HG02763 (cell line): ENCODE results near the gene MAD1L1.

Source experiments
- ATAC-seq: cut with Tn5 transposase; IDR thresholded peaks from one replicate; pipeline ENCODE4 v1.9.1; 2021; ENCODE audit warnings: mild to moderate bottlenecking, moderate library complexity; ENCODE audit not compliant: unreplicated experiment

The MAD1L1 gene

DNA sequence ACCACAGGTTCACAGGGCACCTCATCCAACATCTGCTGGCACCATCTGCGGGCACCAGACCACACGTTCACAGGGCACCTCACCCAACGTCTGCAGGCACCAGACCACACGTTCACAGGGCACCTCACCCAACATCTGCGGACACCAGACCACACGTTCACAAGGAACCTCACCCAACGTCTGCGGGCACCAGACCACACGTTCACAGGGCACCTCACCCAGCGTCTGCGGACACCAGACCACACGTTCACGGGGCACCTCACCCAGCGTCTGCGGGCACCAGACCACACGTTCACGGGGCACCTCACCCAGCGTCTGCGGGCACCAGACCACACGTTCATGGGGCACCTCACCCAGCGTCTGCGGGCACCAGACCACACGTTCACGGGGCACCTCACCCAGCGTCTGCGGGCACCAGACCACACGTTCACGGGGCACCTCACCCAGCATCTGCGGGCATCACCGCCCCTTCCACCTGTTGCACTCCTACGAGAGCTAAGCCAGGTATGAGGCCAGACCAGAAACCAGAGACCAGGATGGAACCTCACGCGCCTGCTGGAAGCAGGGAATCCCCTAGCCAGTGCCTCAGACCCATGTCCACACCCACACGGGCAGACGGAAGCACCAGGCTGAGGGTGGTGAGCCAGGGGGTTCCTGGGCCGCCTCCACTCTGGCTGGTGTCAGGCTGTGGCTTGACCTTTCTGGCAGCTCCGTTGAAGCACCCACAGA is 182.8 kb downstream of the MAD1L1 start:
- ATAC-seq: no peak

DNA sequence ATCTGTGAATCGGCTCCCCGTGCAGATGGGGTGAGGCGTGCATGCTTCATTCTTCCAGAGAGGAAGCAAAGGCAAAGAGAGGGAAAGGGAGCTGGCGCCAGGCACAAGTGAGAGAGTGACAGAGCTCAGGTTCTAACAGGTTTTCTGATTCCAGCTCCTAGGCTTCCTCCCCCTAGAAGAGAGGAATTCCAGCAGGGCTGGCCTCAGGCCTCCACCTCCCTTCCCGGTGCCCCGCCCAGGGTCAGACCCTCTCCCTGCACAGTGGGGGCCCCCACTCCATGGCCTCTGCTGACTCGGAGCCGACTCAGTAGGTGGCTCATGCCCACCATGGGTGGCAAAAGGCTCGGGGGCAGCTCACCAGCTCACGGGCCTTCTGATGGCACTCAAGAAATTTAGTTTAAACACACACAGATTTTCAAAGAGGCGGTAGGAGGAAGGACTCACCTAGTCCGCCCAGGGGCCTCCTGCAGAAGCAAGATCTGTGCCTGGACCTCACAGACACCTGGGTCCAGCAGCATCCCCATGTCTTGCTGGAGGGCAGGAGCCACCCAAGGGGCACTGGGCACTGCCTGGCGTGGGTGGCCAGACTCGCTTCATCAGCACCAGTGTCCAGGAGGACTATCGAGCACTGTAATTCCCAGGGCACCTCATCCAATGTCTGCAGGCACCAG is 183.5 kb downstream of the MAD1L1 start:
- ATAC-seq: no peak

DNA sequence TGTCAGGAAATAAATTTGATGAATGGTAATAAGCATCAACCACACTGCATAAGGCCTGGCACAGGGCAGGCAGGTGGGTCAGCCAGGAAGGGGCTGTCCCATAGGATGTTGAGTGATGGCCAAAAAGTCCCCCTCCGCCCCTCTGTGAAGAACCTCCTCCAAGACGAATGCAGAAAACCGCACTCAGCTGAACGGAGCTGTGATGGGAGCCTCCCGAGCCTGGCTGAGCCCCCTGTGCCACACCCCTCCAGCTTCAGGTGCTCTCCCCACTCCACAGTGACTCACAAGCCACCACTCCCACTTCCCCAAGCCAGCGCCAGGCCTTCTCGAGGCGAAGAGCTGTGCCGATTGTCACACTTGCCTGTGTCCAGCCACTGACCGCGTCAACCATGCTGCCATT is 184.2 kb downstream of the MAD1L1 start:
- no peak for ATAC-seq

DNA sequence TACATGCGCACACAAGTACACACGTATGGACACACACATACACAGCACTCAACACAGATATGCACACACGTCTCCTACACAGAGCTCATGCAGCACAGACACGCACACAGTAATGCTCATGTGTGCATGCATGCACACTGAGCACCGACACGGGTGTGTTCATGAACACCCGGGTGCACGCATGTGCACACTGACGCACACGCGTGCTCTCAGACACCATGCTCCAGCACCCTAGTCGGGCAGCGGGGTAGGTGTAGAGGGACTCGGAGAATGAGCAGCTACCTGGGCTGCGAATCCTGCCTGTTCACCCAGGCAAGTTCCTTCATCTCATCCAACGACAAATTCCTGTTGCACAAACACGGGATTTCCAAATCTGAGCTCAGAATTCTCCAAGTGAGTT is 184.7 kb downstream of the MAD1L1 start:
- no peak for ATAC-seq

DNA sequence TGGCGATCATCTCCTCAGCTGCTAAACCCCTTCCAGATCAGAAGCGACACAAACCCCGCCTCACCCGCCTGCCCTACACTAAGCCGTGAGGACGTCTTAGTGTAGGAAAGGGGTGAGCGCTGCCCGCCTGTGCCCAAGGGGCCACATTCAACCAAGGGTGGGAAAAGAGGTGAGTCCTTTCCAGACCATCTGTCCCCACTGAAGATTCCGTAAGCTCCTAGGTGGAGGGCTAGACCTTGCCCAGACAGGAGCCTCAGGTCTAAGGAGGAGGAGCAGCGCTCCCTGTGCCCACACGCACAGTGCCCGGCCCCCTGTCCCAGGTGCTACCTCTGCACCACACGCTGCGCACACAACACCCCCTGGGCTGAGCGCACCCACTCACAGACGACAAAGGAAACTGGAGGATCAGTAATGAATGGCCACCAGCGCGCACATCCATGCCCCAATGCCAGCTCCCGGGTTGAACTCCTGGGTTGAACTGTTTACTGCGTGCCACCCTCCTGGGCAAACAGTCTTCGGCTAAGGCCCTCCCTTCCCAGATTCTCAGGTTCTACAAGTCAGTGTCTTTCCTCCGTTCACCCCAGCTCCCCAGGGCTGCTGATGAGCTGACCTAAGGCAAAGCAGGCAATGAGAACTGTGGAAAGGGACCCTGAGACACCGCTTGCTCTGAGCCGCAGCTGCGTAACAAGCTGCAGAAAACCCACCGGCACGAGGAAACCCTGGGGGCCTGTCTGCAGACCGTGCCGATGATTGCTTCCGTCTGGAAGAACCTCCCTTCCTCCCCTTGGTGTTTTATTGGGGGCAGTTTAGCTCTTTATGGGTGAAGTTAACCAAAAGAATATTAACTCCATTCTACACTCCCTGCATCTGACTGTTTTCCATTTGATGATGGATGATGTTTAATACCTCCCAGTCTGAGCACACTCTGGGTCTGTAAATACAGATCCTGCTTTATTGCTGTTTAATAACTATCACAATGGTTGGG is 185.9 kb downstream of the MAD1L1 start:
- no peak for ATAC-seq

DNA sequence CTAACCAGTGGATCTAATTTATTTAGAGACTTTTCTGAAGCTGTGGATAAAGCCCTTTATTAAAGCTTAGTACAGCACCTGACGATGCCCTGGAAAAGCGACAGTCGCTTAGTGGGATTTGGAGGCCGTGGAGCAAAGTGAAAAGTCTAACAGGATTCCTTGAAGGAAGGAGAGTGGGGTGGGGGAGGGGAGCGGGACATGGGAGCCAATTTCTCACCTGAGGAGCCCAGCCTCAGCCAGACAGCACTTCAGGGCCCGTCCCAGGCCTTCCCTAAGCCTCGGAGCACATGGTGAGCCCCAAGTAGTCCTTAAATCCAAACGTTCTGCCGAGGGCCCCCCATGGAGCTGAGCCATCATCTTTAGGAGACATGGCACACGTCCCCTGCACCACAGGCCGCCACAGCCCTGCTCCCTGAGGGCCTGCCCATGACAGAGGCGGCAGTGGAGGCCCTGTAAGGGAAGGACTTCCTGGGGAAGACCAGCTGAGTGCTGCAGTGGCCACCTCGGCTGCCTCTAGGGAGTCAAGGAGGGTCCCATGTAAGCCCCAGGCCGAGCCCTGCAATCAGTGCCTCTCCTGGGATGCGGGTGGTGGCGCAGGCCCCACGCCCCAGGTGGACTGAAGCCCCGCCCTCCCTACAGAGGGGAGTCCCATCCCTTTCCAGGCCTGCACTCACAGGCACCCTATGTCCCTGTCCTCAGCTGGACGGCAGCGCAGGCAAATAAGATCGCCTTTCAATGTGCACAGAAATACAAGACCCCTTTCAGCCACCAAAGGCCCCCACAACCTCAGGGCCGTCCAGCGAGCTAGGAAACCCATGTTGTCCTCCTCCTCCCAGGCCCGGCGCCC is 187.0 kb downstream of the MAD1L1 start:
- ATAC-seq: no peak

DNA sequence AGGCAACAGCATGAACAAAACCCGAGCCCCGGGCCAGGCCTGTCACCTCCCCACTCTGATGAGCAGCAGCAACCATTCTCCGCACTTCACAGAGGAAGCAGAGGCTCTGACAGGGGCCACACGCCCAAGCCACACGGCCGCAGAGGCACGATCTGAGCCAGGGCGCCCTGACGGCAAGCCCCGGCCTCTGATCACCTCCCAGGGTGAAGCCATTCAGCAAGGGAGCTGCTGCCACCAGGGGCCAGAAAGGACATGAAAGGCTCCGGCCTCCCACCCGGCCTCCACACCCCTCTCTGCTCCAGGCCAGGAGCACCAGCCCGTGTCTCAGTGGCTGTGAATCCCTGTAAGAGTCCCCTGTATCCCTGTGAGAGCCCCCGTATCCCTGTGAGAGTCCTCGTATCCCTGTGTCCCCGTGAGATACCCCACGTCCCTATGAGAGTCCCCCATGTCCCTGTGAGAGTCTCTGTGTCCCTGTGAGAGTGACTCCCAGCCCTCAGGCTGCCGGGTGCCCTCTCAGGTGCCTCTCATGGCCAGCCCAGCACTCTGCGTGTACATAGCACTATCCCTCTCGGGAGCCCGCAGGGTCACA is 187.8 kb downstream of the MAD1L1 start:
- no peak for ATAC-seq

DNA sequence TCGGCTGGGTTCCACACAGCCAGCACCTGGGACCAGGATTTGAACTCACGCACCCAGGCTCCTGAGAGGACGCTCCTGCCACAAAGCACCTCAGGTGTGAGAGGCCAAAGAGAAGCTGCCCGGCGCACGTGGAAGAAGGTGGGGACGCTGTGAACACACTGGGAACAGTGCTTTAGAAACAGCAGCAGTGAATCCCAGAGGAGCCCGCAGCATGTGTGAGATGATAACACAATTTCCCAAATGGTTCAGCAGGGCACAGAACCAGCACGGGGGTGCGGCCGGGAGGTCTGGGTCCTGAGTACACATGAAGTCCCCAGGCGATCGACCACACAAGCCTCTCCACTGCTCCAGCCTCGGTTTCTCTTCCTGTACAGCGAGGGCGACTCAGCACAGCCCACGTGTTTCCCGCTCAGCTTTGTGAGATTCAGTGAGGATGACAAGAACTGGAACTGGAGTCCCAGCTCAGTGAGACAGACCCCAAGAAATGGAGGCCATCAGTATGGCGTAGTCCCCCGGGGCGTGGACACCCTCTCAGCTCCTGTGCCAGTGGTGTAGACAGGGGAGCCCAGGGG is 188.3 kb downstream of the MAD1L1 start:
- ATAC-seq: no peak

DNA sequence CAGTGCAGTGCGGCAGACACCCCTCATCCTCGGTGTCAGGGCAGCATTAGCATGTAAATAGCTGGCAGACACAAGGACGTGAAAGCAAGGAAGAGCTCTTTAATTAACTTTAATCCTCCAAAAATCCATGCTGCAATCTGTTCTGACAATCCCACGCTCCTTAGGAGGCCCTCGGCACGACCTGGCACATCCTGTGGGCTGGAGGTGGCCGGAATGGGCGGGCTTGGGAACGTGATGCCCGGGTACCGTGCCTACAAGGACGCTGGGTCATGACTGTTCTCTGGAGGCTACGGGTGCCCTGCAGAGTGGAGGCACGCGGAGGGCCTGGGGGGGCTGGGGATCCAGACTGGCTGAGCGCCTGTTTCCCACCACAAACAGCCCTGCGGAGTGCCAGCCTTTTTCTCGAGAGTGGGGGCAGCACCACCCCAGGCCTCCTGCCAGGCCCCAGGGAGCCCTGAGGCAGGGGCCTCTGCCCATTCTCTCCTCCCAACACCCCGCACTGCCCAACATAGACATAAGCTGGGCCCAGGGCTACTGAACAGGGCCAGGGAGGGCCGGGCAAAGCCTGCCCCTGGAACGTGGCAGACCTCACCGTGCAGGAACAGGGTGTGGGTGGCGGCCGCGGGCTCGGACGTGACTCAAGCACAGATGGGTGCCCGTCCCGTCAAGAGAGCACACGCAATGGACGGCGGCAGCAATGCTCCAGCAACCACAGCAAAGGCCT is 189.3 kb downstream of the MAD1L1 start:
- no peak for ATAC-seq

DNA sequence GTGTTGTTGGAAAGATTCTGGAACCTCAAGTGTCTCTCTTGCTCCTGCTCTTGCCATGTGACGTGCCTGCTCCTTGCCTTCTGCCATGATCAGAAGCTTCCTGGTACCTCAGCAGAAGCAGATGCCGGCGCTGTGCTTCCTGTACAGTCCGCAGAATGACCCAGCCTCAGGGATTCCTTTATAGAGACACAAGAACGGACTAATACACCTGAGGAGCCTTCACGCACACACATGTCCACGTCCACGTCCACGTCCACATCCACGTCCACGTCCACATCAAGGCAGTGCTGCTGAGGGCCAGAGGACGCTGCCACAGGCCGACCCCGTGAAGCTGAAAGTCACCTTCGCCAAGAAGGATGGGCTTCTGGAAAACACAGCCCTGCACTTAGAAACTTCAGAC is 190.1 kb downstream of the MAD1L1 start:
- no peak for ATAC-seq

DNA sequence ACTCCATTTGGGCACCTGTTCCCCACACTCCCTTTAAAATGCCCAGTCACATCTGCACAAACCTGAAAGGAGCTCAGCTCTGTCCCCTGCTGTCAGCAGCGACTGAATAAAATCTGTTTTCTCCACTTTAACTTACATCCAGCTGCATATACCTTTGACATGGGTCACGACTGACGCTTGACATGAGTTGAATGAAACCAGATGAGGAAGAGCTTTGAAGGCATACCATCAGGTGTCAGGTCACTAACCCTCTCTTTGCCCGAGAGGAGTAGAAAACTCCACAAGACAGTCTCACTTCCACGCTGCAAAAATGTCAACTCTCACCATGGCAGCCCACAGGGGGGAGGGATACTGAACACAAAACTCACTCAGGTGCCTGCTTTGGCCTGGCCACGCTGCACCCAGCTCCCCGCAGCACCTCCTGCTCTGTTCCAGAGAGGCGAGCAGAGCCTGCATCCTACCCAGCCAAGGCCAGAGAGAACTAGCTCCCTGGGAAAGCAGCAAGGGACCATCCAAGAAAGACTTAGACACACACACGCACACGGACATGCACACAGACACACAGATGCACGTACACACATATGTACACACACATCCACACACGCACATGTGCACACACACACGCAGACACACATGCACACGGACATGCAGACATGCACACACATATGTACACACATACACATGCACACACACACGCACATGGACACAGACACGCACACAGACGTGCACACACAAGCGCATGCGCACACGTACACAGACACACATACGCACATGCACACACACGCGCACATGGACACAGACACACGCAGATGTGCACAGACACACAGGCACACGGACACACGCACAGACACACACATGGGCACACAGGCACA is 191.0 kb downstream of the MAD1L1 start:
- no peak for ATAC-seq

DNA sequence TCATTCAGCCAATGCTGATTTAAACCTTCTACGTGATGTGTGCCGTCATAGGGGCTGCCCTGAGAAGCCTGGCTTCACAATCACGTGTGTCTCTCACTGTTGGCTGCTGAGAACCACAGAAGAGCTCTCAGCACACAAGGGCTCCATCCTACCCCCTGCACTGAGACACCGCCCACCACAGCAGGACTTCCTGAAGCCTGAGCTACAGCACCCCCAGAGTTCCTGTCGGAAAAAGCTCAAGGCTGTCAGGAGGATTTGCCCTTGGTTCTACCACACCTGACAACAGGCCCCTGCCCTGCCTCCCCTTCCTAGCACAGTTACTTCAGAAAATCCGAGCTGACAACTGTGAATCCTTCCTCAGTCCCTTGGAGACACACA is 191.9 kb downstream of the MAD1L1 start:
- ATAC-seq: no peak

DNA sequence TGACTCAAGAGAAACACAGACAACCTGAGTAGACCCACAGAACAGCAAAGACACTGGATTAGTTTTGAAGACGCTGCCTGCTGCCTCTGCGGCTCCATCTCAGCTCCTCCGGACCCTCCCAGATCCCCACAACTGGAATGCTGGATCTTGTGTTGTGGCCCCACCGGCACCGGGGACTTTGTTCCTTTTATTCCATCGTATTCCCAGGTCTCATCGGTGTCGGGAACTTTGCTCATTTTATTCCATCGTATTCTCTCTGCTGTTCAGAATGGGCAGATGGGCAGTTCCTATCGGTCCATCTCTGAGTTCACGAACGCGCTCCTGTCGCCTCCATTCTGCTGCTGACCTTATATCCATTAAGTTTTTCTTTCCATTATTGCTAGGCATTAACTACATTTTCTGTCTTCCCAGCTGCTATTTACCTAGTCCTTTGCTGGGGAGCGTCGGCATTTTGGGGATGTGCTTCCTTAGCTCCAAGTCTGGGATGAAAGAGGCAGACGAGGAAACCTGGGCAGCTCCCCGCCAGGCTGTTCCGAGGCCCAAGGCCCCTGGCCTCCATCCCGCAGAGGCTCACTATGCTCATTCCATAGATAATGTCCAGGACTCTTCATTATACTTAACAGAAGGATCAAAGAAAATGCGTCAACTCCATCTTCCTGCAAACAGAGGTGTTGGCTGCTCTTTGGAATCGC is 192.4 kb downstream of the MAD1L1 start:
- no peak for ATAC-seq

DNA sequence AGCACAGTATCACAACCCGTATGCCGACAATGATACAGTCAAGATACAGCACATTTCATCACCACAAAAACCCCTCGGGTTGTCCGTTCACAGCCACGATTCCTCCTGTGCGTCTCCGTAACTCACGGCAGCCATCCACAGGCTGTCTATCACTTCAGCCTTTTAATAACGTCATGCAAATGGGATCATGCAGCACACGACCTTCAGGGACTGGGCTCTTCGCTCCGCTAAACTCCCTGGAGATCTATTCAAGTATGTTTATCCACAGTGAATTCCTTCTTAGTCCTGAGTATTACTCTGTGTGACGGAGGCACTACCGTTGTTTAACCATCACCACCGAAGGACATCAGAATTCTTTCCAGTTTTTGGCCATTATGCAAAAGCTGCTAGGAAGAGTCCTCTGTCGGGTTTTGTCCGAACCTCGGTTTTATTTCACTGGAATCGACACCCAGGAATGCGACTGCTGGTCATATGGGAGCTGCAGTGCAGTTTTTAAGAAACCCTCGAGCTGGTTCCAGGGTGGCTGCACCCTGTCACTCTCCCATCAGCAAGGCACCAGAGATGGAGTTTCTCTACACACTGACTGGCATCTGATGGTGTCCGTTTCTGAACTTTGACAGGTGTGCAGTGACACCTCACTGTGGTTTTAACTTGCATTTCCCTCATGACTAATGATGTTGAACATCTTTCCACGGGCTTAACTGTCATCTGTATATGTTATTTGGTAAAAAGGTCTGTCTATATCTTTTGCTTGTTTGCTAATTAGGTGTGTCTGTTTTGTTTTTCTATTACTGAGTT is 193.6 kb downstream of the MAD1L1 start:
- ATAC-seq: no peak

DNA sequence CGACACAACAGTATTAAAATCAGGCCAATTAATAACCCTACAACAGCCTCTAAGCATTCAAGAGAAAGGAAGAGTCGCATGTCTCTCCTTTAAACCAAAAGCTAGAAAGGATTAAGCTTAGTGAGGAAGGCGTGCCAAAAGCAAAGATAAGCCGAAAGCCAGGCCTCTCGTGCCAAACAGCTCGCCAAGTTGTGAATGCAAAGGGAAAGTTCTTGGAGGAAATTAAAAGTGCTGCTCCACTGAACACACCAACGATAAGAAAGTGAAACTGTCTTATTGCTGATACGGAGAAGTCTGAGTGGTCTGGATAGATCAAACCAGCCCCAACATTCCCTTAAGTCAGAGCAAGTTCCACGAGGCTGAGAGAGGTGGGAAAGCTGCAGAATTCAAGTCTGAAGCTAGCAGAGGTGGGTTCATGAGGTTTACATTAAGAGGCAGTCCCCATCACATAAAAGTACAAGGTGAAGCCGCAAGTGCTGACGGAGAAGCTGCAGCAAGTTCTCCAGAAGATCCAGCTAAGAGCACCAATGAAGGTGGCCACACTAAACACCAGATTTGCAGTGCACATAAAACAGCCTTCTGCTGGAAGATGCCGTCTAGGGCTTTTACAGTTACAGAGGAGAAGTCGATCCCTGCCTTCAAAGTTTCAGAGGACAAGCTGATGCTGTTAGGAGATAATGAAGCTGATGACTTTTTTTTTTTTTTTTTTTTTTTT is 194.8 kb downstream of the MAD1L1 start:
- ATAC-seq: no peak

DNA sequence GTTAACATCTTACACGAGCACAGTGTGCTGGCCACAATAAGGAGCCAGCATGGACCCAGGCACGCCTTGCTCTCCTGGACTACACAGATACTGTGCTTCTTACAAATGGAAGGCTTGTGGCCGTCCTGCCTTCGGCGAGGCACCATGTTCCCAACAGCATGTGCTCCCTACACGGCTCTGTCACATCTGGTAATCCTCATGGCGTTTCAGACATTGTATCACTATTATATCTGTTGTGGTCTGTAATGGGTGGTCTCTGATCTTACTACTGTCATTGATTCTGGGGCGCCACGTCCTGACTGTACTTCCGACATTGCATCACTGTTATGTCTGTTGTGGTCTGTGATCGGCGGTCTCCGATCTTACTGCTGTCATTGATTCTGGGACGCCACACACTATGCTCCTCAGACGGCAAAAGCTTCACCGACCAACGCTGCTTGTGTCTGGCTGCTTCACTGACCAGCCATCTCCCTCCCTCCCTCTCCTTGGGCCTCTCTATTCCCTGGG is 195.4 kb downstream of the MAD1L1 start:
- no peak for ATAC-seq
